ENCODE results near the gene SLC25A21.

DNA sequence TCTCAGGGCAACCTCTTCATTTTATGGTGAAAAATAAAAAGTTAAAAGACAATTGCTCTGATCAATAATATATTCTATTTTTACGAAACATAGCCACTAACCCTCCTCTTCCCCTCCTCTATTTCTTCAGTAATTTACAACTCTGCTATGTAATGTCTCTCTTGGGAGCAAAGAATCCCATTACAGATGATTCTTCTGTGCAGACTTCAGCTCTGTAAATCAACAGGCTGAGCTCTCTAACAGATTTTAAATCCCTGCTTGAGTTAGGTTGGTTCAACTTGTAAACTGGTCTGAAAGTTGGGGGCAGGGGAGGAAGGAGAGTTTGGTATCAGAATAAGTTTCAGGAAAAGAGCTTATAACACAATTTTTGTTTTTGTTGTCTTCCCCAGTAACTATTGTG lies 151.0 kb downstream of the SLC25A21 start:
- TF ChIP-seq, protein P1, sequence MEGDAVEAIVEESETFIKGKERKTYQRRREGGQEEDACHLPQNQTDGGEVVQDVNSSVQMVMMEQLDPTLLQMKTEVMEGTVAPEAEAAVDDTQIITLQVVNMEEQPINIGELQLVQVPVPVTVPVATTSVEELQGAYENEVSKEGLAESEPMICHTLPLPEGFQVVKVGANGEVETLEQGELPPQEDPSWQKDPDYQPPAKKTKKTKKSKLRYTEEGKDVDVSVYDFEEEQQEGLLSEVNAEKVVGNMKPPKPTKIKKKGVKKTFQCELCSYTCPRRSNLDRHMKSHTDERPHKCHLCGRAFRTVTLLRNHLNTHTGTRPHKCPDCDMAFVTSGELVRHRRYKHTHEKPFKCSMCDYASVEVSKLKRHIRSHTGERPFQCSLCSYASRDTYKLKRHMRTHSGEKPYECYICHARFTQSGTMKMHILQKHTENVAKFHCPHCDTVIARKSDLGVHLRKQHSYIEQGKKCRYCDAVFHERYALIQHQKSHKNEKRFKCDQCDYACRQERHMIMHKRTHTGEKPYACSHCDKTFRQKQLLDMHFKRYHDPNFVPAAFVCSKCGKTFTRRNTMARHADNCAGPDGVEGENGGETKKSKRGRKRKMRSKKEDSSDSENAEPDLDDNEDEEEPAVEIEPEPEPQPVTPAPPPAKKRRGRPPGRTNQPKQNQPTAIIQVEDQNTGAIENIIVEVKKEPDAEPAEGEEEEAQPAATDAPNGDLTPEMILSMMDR (IDR thresholded peaks at IDR 0.05): no peak
- no peak for TF ChIP-seq POLR2A (IDR thresholded peaks at IDR 0.05)

Measured in esophagus squamous epithelium (tissue), 4 donors.